H1 (cell line): ENCODE measurements around the gene QDPR. TPM values are rescaled to one million over a fixed set of nuclear protein-coding genes. Genes with fewer than 3 reads are reported as not detected.

Experiments used
- CTCF ChIA-PET: fragments of 300-600 bp; sonication (Branson Sonifier 250); formaldehyde crosslinking; loops from one replicate; lab custom pipeline; 2021; ENCODE audit not compliant: partially characterized antibody; lab: Charles Lee
- POLR2A ChIA-PET: fragments of 300-600 bp; sonication (Branson Sonifier 250); formaldehyde crosslinking; loops from one replicate; lab custom pipeline; 2021; ENCODE audit warnings: inconsistent platforms; ENCODE audit not compliant: partially characterized antibody; lab: Charles Lee
- DNase-seq, 2 experiments: peaks; one replicate each; pipeline versions ENCODE4 v3.0.0 to v3.0.0-alpha.2; 2010 to 2022; ENCODE audit warnings: low spot score in 2 of 2, low read depth in 1 of 2, mixed read lengths in 1 of 2
- FAIRE-seq: peaks from 2 replicates; lab custom pipeline; 2011; peaks lifted over from hg19 to GRCh38; lab: Jason Lieb, UNC
- H2AFZ ChIP-seq: 2 replicates; pipeline ENCODE4 v1.8.1; 2012; ENCODE audit warnings: low read length, inconsistent platforms
- H2AK5ac ChIP-seq: 2 replicates; pipeline ENCODE4 v1.6.1; 2013; ENCODE audit warnings: low read depth, low read length
- H2BK120ac ChIP-seq: replicated peaks from 2 replicates; pipeline ENCODE3; 2013; ENCODE audit warnings: low read depth, low read length, inconsistent platforms
- H2BK12ac ChIP-seq: 2 replicates; pipeline ENCODE4 v1.6.1; 2013; ENCODE audit warnings: low read depth, low read length
- H2BK15ac ChIP-seq: 2 replicates; pipeline ENCODE4 v1.6.1; 2013; ENCODE audit warnings: low read length
- H2BK20ac ChIP-seq: 2 replicates; pipeline ENCODE4 v1.6.1; 2013; ENCODE audit warnings: low read length
- H2BK5ac ChIP-seq: 2 replicates; pipeline ENCODE4 v1.6.1; 2013; ENCODE audit warnings: low read depth, low read length
- H3K14ac ChIP-seq: 2 replicates; pipeline ENCODE4 v1.6.1; 2013; ENCODE audit warnings: inconsistent platforms; ENCODE audit not compliant: insufficient read length
- H3K18ac ChIP-seq: 2 replicates; pipeline ENCODE4 v1.6.1; 2013; ENCODE audit warnings: low read length; ENCODE audit errors: extremely low read depth
- H3K23ac ChIP-seq: 2 replicates; pipeline ENCODE4 v1.6.1; 2013; ENCODE audit warnings: inconsistent platforms; ENCODE audit not compliant: insufficient read length
- H3K23me2 ChIP-seq: 2 replicates; pipeline ENCODE4 v1.6.1; 2013; ENCODE audit warnings: low read depth, low read length
- H3K27ac ChIP-seq: 2 replicates; pipeline ENCODE4 v1.6.1; 2011; ENCODE audit warnings: low read depth, low read length, inconsistent platforms
- H3K27me3 ChIP-seq, 4 experiments: replicated peaks in 1 of 4; 1 replicate in 1 of 4; 2 replicates in 3 of 4; pipeline versions ENCODE4 v1.6.1 to v1.8.1; 2011 to 2013; ENCODE audit warnings: low read length in 3 of 4, mild to moderate bottlenecking in 3 of 4, inconsistent platforms in 2 of 4, mixed read lengths in 2 of 4, moderate library complexity in 1 of 4; ENCODE audit not compliant: control insufficient read depth in 3 of 4, insufficient read depth in 3 of 4; ENCODE audit errors: extremely low read depth in 1 of 4
- H3K36me3 ChIP-seq, 4 experiments: 2 replicates each; pipeline versions ENCODE4 v1.6.1 to v1.8.1; 2011 to 2013; ENCODE audit warnings: mild to moderate bottlenecking in 4 of 4, low read length in 3 of 4, moderate library complexity in 2 of 4, control low read depth in 1 of 4, inconsistent platforms in 1 of 4; ENCODE audit not compliant: insufficient read depth in 4 of 4, control insufficient read depth in 2 of 4
- H3K4ac ChIP-seq: replicated peaks from 2 replicates; pipeline ENCODE3; 2013; ENCODE audit warnings: low read length, low read depth, mixed read lengths, inconsistent platforms; ENCODE audit not compliant: insufficient read length
- H3K4me1 ChIP-seq, 4 experiments: replicated peaks in 1 of 4; 1 replicate in 1 of 4; 2 replicates in 3 of 4; pipeline versions ENCODE4 v1.6.1 to v1.8.1; 2011 to 2013; ENCODE audit warnings: low read length in 3 of 4, inconsistent platforms in 2 of 4, mixed read lengths in 1 of 4; ENCODE audit not compliant: insufficient read depth in 4 of 4, control insufficient read depth in 3 of 4
- H3K4me2 ChIP-seq, 2 experiments: 2 replicates each; pipeline versions ENCODE4 v1.6.1 to v1.8.1; 2011 to 2013; ENCODE audit warnings: low read depth in 2 of 2, low read length in 2 of 2, control low read depth in 1 of 2, inconsistent platforms in 1 of 2, mild to moderate bottlenecking in 1 of 2; ENCODE audit not compliant: insufficient read depth in 1 of 2
- H3K4me3 ChIP-seq, 4 experiments: fragments of 200-600, 300-600 bp in 1 of 4; sonication (generic), shearing (Covaris generic), sonication (Bioruptor Twin) in 1 of 4; 2 replicates each; pipeline versions ENCODE4 v1.5.1 to v1.8.1; 2011 to 2016; ENCODE audit warnings: low read length in 4 of 4, low read depth in 3 of 4, control low read depth in 2 of 4, inconsistent platforms in 2 of 4, mild to moderate bottlenecking in 2 of 4, mixed read lengths in 1 of 4, moderate library complexity in 1 of 4; ENCODE audit not compliant: insufficient read depth in 2 of 4; ENCODE audit errors: extremely low read depth in 1 of 4
- H3K56ac ChIP-seq: replicated peaks from 2 replicates; pipeline ENCODE3; 2013; ENCODE audit warnings: low read depth, mild to moderate bottlenecking, mixed read lengths, low read length, inconsistent platforms; ENCODE audit not compliant: insufficient read length
- H3K79me1 ChIP-seq: 2 replicates; pipeline ENCODE4 v1.6.1; 2013; ENCODE audit warnings: low read depth, low read length, control low read depth
- H3K79me2 ChIP-seq, 2 experiments: 2 replicates each; pipeline versions ENCODE4 v1.6.1 to v1.8.1; 2012 to 2013; ENCODE audit warnings: low read length in 2 of 2, mild to moderate bottlenecking in 2 of 2, inconsistent platforms in 1 of 2; ENCODE audit not compliant: insufficient read depth in 2 of 2, control insufficient read depth in 1 of 2
- H3K9ac ChIP-seq, 4 experiments: replicated peaks in 1 of 4; 1 replicate in 1 of 4; 2 replicates in 3 of 4; pipeline versions ENCODE4 v1.6.1 to v1.8.1; 2011 to 2013; ENCODE audit warnings: low read depth in 3 of 4, low read length in 3 of 4, control low read depth in 2 of 4, mild to moderate bottlenecking in 2 of 4, moderate library complexity in 2 of 4, inconsistent platforms in 1 of 4; ENCODE audit errors: extremely low read depth in 1 of 4
- H3K9me3 ChIP-seq, 2 experiments: 2 replicates each; pipeline versions ENCODE4 v1.6.1 to v1.8.1; 2012 to 2013; ENCODE audit warnings: mild to moderate bottlenecking in 2 of 2, moderate library complexity in 2 of 2, control low read depth in 1 of 2, inconsistent platforms in 1 of 2, low read depth in 1 of 2, low read length in 1 of 2, mixed read lengths in 1 of 2; ENCODE audit not compliant: insufficient read depth in 2 of 2
- H4K20me1 ChIP-seq, 2 experiments: replicated peaks in 1 of 2; 2 replicates each; pipeline versions ENCODE3 to v1.8.1; 2011 to 2013; ENCODE audit warnings: inconsistent platforms in 2 of 2, low read length in 2 of 2, mild to moderate bottlenecking in 1 of 2; ENCODE audit not compliant: insufficient read depth in 2 of 2, control insufficient read depth in 1 of 2
- H4K5ac ChIP-seq: 2 replicates; pipeline ENCODE4 v1.6.1; 2013; ENCODE audit warnings: low read length, low read depth, mixed read lengths, inconsistent platforms; ENCODE audit not compliant: insufficient read length
- H4K8ac ChIP-seq: 2 replicates; pipeline ENCODE4 v1.8.0; 2013; ENCODE audit warnings: mild to moderate bottlenecking, moderate library complexity, low read length, inconsistent platforms; ENCODE audit not compliant: insufficient read depth; ENCODE audit errors: extremely low read depth
- H4K91ac ChIP-seq: replicated peaks from 2 replicates; pipeline ENCODE3; 2013; ENCODE audit warnings: low read length, mixed read lengths, inconsistent platforms; ENCODE audit not compliant: insufficient read length
- BCL11A ChIP-seq, 2 experiments: IDR thresholded peaks; one replicate each; pipeline ENCODE4 v1.6.1; 2011; ENCODE audit warnings: low read depth in 2 of 2, low read length in 2 of 2, mild to moderate bottlenecking in 2 of 2
- EP300 ChIP-seq, 2 experiments: IDR thresholded peaks; 1 replicate in 1 of 2; 2 replicates in 1 of 2; pipeline ENCODE4 v1.6.1; 2011 to 2012; ENCODE audit warnings: low read depth in 2 of 2, low read length in 2 of 2, mild to moderate bottlenecking in 2 of 2, borderline replicate concordance in 1 of 2, inconsistent platforms in 1 of 2, moderate library complexity in 1 of 2
- TAF1 ChIP-seq: IDR thresholded peaks from 2 replicates; pipeline ENCODE4 v1.6.1; 2011; ENCODE audit warnings: mild to moderate bottlenecking, low read depth, low read length
- WGBS, 2 experiments: shearing (Covaris generic) in 1 of 2; methylation state at CpG; one replicate each; pipeline versions ENCODE4 v1.1.6 to v1.1.7; 2013 to 2015; ENCODE audit warnings: low lambda C conversion rate in 2 of 2, mixed read lengths in 2 of 2, inconsistent platforms in 1 of 2, low coverage in 1 of 2, missing lambda C conversion rate in 1 of 2; ENCODE audit not compliant: insufficient replicate concordance in 2 of 2, insufficient coverage in 1 of 2, insufficient read length in 1 of 2; ENCODE audit errors: extremely low coverage in 1 of 2, missing lambda C conversion rate in 1 of 2; 5-methylcytosine and 5-hydroxymethylcytosine counted together
- polyA plus RNA-seq, 7 experiments: library from polyadenylated mRNA; depleted of rRNA in 3 of 7; stranded (reverse) in 5 of 7; unstranded in 2 of 7; fragments of >200 nt in 5 of 7; fragments of 200-250 nt in 2 of 7; gene quantifications; 1 replicate in 5 of 7; 2 replicates in 1 of 7; 4 replicates in 1 of 7; pipeline versions ENCODE4 v1.2.1 to v1.2.3, GENCODE V29; 2011 to 2013; ENCODE audit warnings: missing spikeins in 2 of 7, mixed read lengths in 2 of 7
- total RNA-seq: library from RNA; stranded (reverse); fragmentation: NEBNext Ultra II Directional; extraction: Animal tissue kit (Norgen Biotek cat#: 25700); gene quantifications from 2 replicates; pipeline ENCODE4 v1.2.1, GENCODE V29; 2021
- TF ChIP-seq, protein P1 (sequence below), 3 experiments: IDR thresholded peaks; 1 replicate in 2 of 3; 2 replicates in 1 of 3; pipeline versions ENCODE4 v1.5.1 to v1.6.1; 2011; ENCODE audit warnings: low read length in 3 of 3, mild to moderate bottlenecking in 3 of 3, inconsistent platforms in 2 of 3, low read depth in 1 of 3, moderate library complexity in 1 of 3; ENCODE audit not compliant: insufficient read depth in 1 of 3; ENCODE audit errors: control extremely low read depth in 1 of 3

QDPR gene
- total and polyA plus RNA-seq, 2 of the 8 experiments (the other 6 are each of a cell fraction or from before 2014, with no cell fraction given), result 33.6 to 35.9 TPM

GRCh38 chr4:17497890-17498523 lies 13.9 kb downstream of the QDPR start:
- ChIA-PET CTCF (interaction anchor here (0.6 to 1.5 kb wide), 4 partner anchors 9 to 174 kb away, joined by 3 to 4 read pairs (median 3); no protein-coding TSS in a partner anchor), POLR2A (no interaction called here)
- H3K79me1 ChIP-seq, result peaks cover 3% of the 10 kb centered on the region
- no peaks in the 10 kb centered on the region for H3K27me3 ChIP-seq
- H3K23ac ChIP-seq, result no peak overlapping the region
- H4K8ac ChIP-seq, result no peak overlapping the region
- no peak for TF ChIP-seq EP300 (IDR thresholded peaks at IDR 0.05; ENCODE audit: borderline replicate concordance in 1 of 2, low read depth in 2 of 2, low read length in 2 of 2)
- TF ChIP-seq, protein P1, sequence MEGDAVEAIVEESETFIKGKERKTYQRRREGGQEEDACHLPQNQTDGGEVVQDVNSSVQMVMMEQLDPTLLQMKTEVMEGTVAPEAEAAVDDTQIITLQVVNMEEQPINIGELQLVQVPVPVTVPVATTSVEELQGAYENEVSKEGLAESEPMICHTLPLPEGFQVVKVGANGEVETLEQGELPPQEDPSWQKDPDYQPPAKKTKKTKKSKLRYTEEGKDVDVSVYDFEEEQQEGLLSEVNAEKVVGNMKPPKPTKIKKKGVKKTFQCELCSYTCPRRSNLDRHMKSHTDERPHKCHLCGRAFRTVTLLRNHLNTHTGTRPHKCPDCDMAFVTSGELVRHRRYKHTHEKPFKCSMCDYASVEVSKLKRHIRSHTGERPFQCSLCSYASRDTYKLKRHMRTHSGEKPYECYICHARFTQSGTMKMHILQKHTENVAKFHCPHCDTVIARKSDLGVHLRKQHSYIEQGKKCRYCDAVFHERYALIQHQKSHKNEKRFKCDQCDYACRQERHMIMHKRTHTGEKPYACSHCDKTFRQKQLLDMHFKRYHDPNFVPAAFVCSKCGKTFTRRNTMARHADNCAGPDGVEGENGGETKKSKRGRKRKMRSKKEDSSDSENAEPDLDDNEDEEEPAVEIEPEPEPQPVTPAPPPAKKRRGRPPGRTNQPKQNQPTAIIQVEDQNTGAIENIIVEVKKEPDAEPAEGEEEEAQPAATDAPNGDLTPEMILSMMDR (IDR thresholded peaks at IDR 0.05; ENCODE audit: control extremely low read depth in 1 of 3, insufficient read depth in 1 of 3, low read depth in 1 of 3, low read length in 3 of 3), result no peak
- TF ChIP-seq TAF1, result no peak
- no peak for TF ChIP-seq BCL11A (IDR thresholded peaks at IDR 0.05; ENCODE audit: low read depth in 2 of 2, low read length in 2 of 2)
- H3K27ac ChIP-seq, result no peak overlapping the region
- no peak overlapping the region for H3K18ac ChIP-seq
- H3K9me3 ChIP-seq, result no peaks in the 10 kb centered on the region
- no peak overlapping the region for H2BK12ac ChIP-seq
- H3K79me2 ChIP-seq, result no peaks in the 10 kb centered on the region
- H2AFZ ChIP-seq, result no peak overlapping the region
- no peak overlapping the region for H2BK120ac ChIP-seq
- no peak overlapping the region for H4K5ac ChIP-seq
- DNase-seq (no peak), FAIRE-seq (no peak)
- H4K20me1 ChIP-seq, result peaks cover 0 to 1% of the 10 kb centered on the region in 2 experiments
- no peak overlapping the region for H3K9ac ChIP-seq
- H3K4me2 ChIP-seq, result no peak overlapping the region
- H3K56ac ChIP-seq, result no peak overlapping the region
- peaks cover 0 to 6% (median 4%) of the 10 kb centered on the region in 4 experiments; a peak in 2 of 7 replicates for H3K4me1 ChIP-seq
- H2AK5ac ChIP-seq, result no peak overlapping the region
- H3K4me3 ChIP-seq, result no peak overlapping the region
- no peak overlapping the region for H4K91ac ChIP-seq
- 90% methylated on average over 7 of the region's 7 CpGs; no CpG with 5 or more reads in 1 of the 2 experiments for WGBS, 2 experiments
- no peak overlapping the region for H2BK15ac ChIP-seq
- H2BK20ac ChIP-seq, result no peak overlapping the region
- H3K36me3 ChIP-seq, result peaks cover 0 to 15% (median 0%) of the 10 kb centered on the region in 4 experiments; a peak in 4 of 8 replicates
- H2BK5ac ChIP-seq, result no peak overlapping the region
- no peak overlapping the region for H3K4ac ChIP-seq
- 0 out of 2 replicates have a peak, but pooled peaks cover 1% of the 10 kb centered on the region for H3K23me2 ChIP-seq
- H3K14ac ChIP-seq, result no peak overlapping the region
